H1 (cell line): ENCODE results near the gene CENPA. TPM values are rescaled to one million over a fixed set of nuclear protein-coding genes. Genes with fewer than 3 reads are reported as not detected.
A peak's percentile ranks its signal among the peaks of the same experiment; 100 is the strongest.
"Not testable (repeated sequence)": the region's sequence is repeated elsewhere in the genome, so short reads cannot be mapped to it uniquely, and the experiment has no call there.

Experiments used
- CTCF ChIA-PET: fragments of 300-600 bp; sonication (Branson Sonifier 250); formaldehyde crosslinking; loops from one replicate; lab custom pipeline; 2021; ENCODE audit not compliant: partially characterized antibody; lab: Charles Lee
- POLR2A ChIA-PET: fragments of 300-600 bp; sonication (Branson Sonifier 250); formaldehyde crosslinking; loops from one replicate; lab custom pipeline; 2021; ENCODE audit warnings: inconsistent platforms; ENCODE audit not compliant: partially characterized antibody; lab: Charles Lee
- DNase-seq, 2 experiments: peaks; one replicate each; pipeline versions ENCODE4 v3.0.0 to v3.0.0-alpha.2; 2010 to 2022; ENCODE audit warnings: low spot score in 2 of 2, low read depth in 1 of 2, mixed read lengths in 1 of 2
- FAIRE-seq: peaks from 2 replicates; lab custom pipeline; 2011; peaks lifted over from hg19 to GRCh38; lab: Jason Lieb, UNC
- H2AFZ ChIP-seq: 2 replicates; pipeline ENCODE4 v1.8.1; 2012; ENCODE audit warnings: low read length, inconsistent platforms
- H2AK5ac ChIP-seq: 2 replicates; pipeline ENCODE4 v1.6.1; 2013; ENCODE audit warnings: low read depth, low read length
- H2BK120ac ChIP-seq: replicated peaks from 2 replicates; pipeline ENCODE3; 2013; ENCODE audit warnings: low read depth, low read length, inconsistent platforms
- H2BK12ac ChIP-seq: 2 replicates; pipeline ENCODE4 v1.6.1; 2013; ENCODE audit warnings: low read depth, low read length
- H2BK15ac ChIP-seq: 2 replicates; pipeline ENCODE4 v1.6.1; 2013; ENCODE audit warnings: low read length
- H2BK20ac ChIP-seq: 2 replicates; pipeline ENCODE4 v1.6.1; 2013; ENCODE audit warnings: low read length
- H2BK5ac ChIP-seq: 2 replicates; pipeline ENCODE4 v1.6.1; 2013; ENCODE audit warnings: low read depth, low read length
- H3K14ac ChIP-seq: 2 replicates; pipeline ENCODE4 v1.6.1; 2013; ENCODE audit warnings: inconsistent platforms; ENCODE audit not compliant: insufficient read length
- H3K18ac ChIP-seq: 2 replicates; pipeline ENCODE4 v1.6.1; 2013; ENCODE audit warnings: low read length; ENCODE audit errors: extremely low read depth
- H3K23ac ChIP-seq: 2 replicates; pipeline ENCODE4 v1.6.1; 2013; ENCODE audit warnings: inconsistent platforms; ENCODE audit not compliant: insufficient read length
- H3K23me2 ChIP-seq: 2 replicates; pipeline ENCODE4 v1.6.1; 2013; ENCODE audit warnings: low read depth, low read length
- H3K27ac ChIP-seq: 2 replicates; pipeline ENCODE4 v1.6.1; 2011; ENCODE audit warnings: low read depth, low read length, inconsistent platforms
- H3K27me3 ChIP-seq, 4 experiments: replicated peaks in 1 of 4; 1 replicate in 1 of 4; 2 replicates in 3 of 4; pipeline versions ENCODE4 v1.6.1 to v1.8.1; 2011 to 2013; ENCODE audit warnings: low read length in 3 of 4, mild to moderate bottlenecking in 3 of 4, inconsistent platforms in 2 of 4, mixed read lengths in 2 of 4, moderate library complexity in 1 of 4; ENCODE audit not compliant: control insufficient read depth in 3 of 4, insufficient read depth in 3 of 4; ENCODE audit errors: extremely low read depth in 1 of 4
- H3K36me3 ChIP-seq, 4 experiments: 2 replicates each; pipeline versions ENCODE4 v1.6.1 to v1.8.1; 2011 to 2013; ENCODE audit warnings: mild to moderate bottlenecking in 4 of 4, low read length in 3 of 4, moderate library complexity in 2 of 4, control low read depth in 1 of 4, inconsistent platforms in 1 of 4; ENCODE audit not compliant: insufficient read depth in 4 of 4, control insufficient read depth in 2 of 4
- H3K4ac ChIP-seq: replicated peaks from 2 replicates; pipeline ENCODE3; 2013; ENCODE audit warnings: low read length, low read depth, mixed read lengths, inconsistent platforms; ENCODE audit not compliant: insufficient read length
- H3K4me1 ChIP-seq, 4 experiments: replicated peaks in 1 of 4; 1 replicate in 1 of 4; 2 replicates in 3 of 4; pipeline versions ENCODE4 v1.6.1 to v1.8.1; 2011 to 2013; ENCODE audit warnings: low read length in 3 of 4, inconsistent platforms in 2 of 4, mixed read lengths in 1 of 4; ENCODE audit not compliant: insufficient read depth in 4 of 4, control insufficient read depth in 3 of 4
- H3K4me2 ChIP-seq, 2 experiments: 2 replicates each; pipeline versions ENCODE4 v1.6.1 to v1.8.1; 2011 to 2013; ENCODE audit warnings: low read depth in 2 of 2, low read length in 2 of 2, control low read depth in 1 of 2, inconsistent platforms in 1 of 2, mild to moderate bottlenecking in 1 of 2; ENCODE audit not compliant: insufficient read depth in 1 of 2
- H3K4me3 ChIP-seq, 4 experiments: fragments of 200-600, 300-600 bp in 1 of 4; sonication (generic), shearing (Covaris generic), sonication (Bioruptor Twin) in 1 of 4; 2 replicates each; pipeline versions ENCODE4 v1.5.1 to v1.8.1; 2011 to 2016; ENCODE audit warnings: low read length in 4 of 4, low read depth in 3 of 4, control low read depth in 2 of 4, inconsistent platforms in 2 of 4, mild to moderate bottlenecking in 2 of 4, mixed read lengths in 1 of 4, moderate library complexity in 1 of 4; ENCODE audit not compliant: insufficient read depth in 2 of 4; ENCODE audit errors: extremely low read depth in 1 of 4
- H3K56ac ChIP-seq: replicated peaks from 2 replicates; pipeline ENCODE3; 2013; ENCODE audit warnings: low read depth, mild to moderate bottlenecking, mixed read lengths, low read length, inconsistent platforms; ENCODE audit not compliant: insufficient read length
- H3K79me1 ChIP-seq: 2 replicates; pipeline ENCODE4 v1.6.1; 2013; ENCODE audit warnings: low read depth, low read length, control low read depth
- H3K79me2 ChIP-seq, 2 experiments: 2 replicates each; pipeline versions ENCODE4 v1.6.1 to v1.8.1; 2012 to 2013; ENCODE audit warnings: low read length in 2 of 2, mild to moderate bottlenecking in 2 of 2, inconsistent platforms in 1 of 2; ENCODE audit not compliant: insufficient read depth in 2 of 2, control insufficient read depth in 1 of 2
- H3K9ac ChIP-seq, 4 experiments: replicated peaks in 1 of 4; 1 replicate in 1 of 4; 2 replicates in 3 of 4; pipeline versions ENCODE4 v1.6.1 to v1.8.1; 2011 to 2013; ENCODE audit warnings: low read depth in 3 of 4, low read length in 3 of 4, control low read depth in 2 of 4, mild to moderate bottlenecking in 2 of 4, moderate library complexity in 2 of 4, inconsistent platforms in 1 of 4; ENCODE audit errors: extremely low read depth in 1 of 4
- H3K9me3 ChIP-seq, 2 experiments: 2 replicates each; pipeline versions ENCODE4 v1.6.1 to v1.8.1; 2012 to 2013; ENCODE audit warnings: mild to moderate bottlenecking in 2 of 2, moderate library complexity in 2 of 2, control low read depth in 1 of 2, inconsistent platforms in 1 of 2, low read depth in 1 of 2, low read length in 1 of 2, mixed read lengths in 1 of 2; ENCODE audit not compliant: insufficient read depth in 2 of 2
- H4K20me1 ChIP-seq, 2 experiments: replicated peaks in 1 of 2; 2 replicates each; pipeline versions ENCODE3 to v1.8.1; 2011 to 2013; ENCODE audit warnings: inconsistent platforms in 2 of 2, low read length in 2 of 2, mild to moderate bottlenecking in 1 of 2; ENCODE audit not compliant: insufficient read depth in 2 of 2, control insufficient read depth in 1 of 2
- H4K5ac ChIP-seq: 2 replicates; pipeline ENCODE4 v1.6.1; 2013; ENCODE audit warnings: low read length, low read depth, mixed read lengths, inconsistent platforms; ENCODE audit not compliant: insufficient read length
- H4K8ac ChIP-seq: 2 replicates; pipeline ENCODE4 v1.8.0; 2013; ENCODE audit warnings: mild to moderate bottlenecking, moderate library complexity, low read length, inconsistent platforms; ENCODE audit not compliant: insufficient read depth; ENCODE audit errors: extremely low read depth
- H4K91ac ChIP-seq: replicated peaks from 2 replicates; pipeline ENCODE3; 2013; ENCODE audit warnings: low read length, mixed read lengths, inconsistent platforms; ENCODE audit not compliant: insufficient read length
- WGBS, 2 experiments: shearing (Covaris generic) in 1 of 2; methylation state at CpG; one replicate each; pipeline versions ENCODE4 v1.1.6 to v1.1.7; 2013 to 2015; ENCODE audit warnings: low lambda C conversion rate in 2 of 2, mixed read lengths in 2 of 2, inconsistent platforms in 1 of 2, low coverage in 1 of 2, missing lambda C conversion rate in 1 of 2; ENCODE audit not compliant: insufficient replicate concordance in 2 of 2, insufficient coverage in 1 of 2, insufficient read length in 1 of 2; ENCODE audit errors: extremely low coverage in 1 of 2, missing lambda C conversion rate in 1 of 2; 5-methylcytosine and 5-hydroxymethylcytosine counted together
- polyA plus RNA-seq, 7 experiments: library from polyadenylated mRNA; depleted of rRNA in 3 of 7; stranded (reverse) in 5 of 7; unstranded in 2 of 7; fragments of >200 nt in 5 of 7; fragments of 200-250 nt in 2 of 7; gene quantifications; 1 replicate in 5 of 7; 2 replicates in 1 of 7; 4 replicates in 1 of 7; pipeline versions ENCODE4 v1.2.1 to v1.2.3, GENCODE V29; 2011 to 2013; ENCODE audit warnings: missing spikeins in 2 of 7, mixed read lengths in 2 of 7
- total RNA-seq: library from RNA; stranded (reverse); fragmentation: NEBNext Ultra II Directional; extraction: Animal tissue kit (Norgen Biotek cat#: 25700); gene quantifications from 2 replicates; pipeline ENCODE4 v1.2.1, GENCODE V29; 2021

The CENPA gene
- total and polyA plus RNA-seq, 2 of the 8 experiments (the other 6 are each of a cell fraction or from before 2014, with no cell fraction given) = 19.4 to 30.9 TPM

GRCh38 chr2:26750467-26750866 lies 35.4 kb upstream of the CENPA start:
- not testable (repeated sequence) for H4K5ac ChIP-seq, H2BK12ac ChIP-seq, H3K36me3 ChIP-seq, H3K23ac ChIP-seq, H2BK5ac ChIP-seq, H3K18ac ChIP-seq, H3K4ac ChIP-seq, H2AK5ac ChIP-seq, H2BK20ac ChIP-seq, DNase-seq, H3K79me2 ChIP-seq, H3K23me2 ChIP-seq, H3K14ac ChIP-seq, H3K27ac ChIP-seq, H2BK120ac ChIP-seq, H4K8ac ChIP-seq, H3K9me3 ChIP-seq, H3K79me1 ChIP-seq, H3K56ac ChIP-seq, H2AFZ ChIP-seq, FAIRE-seq, H3K9ac ChIP-seq, H2BK15ac ChIP-seq, H4K91ac ChIP-seq, H4K20me1 ChIP-seq
- H3K4me3 ChIP-seq = peak overlapping the region in 1 of 4 experiments; percentile 41; a peak in 3 of 8 replicates
- H3K4me2 ChIP-seq = peak overlapping the region; percentile 43 to 70
- CTCF ChIA-PET = interaction anchor here (1.4 kb wide), 1 partner anchor 14 kb away, joined by 3 read pairs; no protein-coding TSS in a partner anchor
- peaks cover 5 to 15% (median 8%) of the 10 kb centered on the region in 4 experiments; a peak in 6 of 7 replicates for H3K4me1 ChIP-seq
- peaks cover 0 to 15% (median 12%) of the 10 kb centered on the region in 4 experiments; a peak in 6 of 7 replicates for H3K27me3 ChIP-seq
- WGBS, 2 experiments = 15% methylated on average over 9 of the region's 11 CpGs; no CpG with 5 or more reads in 1 of the 2 experiments
- POLR2A ChIA-PET = interaction anchor here (0.9 kb wide), 1 partner anchor 19 kb away, joined by 3 read pairs; no protein-coding TSS in a partner anchor
